ENCODE results near the gene ITGB3. TPM values are rescaled to one million over a fixed set of nuclear protein-coding genes. Genes with fewer than 3 reads are reported as not detected.

Gene ITGB3
- total RNA-seq, 2 donors from 2014 or later, result 5.9 to 19.5 TPM

- DNase-seq (no peak), ATAC-seq (no peak)
- intact Hi-C loops (cut with DNase I), result no loop called here
These were observed 34.0 kb downstream of the ITGB3 start for GRCh38 chr17:47287639-47288038.

- intact Hi-C loops (cut with DNase I), result no loop called here
- DNase-seq (no peak), ATAC-seq (peak in 1 of 2 donors; percentile 49)
These were observed 35.0 kb downstream of the ITGB3 start for GRCh38 chr17:47288531-47289116.

GRCh38 chr17:47289302-47289701, 35.7 kb downstream of the ITGB3 start:
- intact Hi-C loops (cut with DNase I), result no loop called here
- no peak for DNase-seq
- no peak for ATAC-seq

- intact Hi-C loops (cut with DNase I), result no loop called here
- DNase-seq (no peak), ATAC-seq (no peak)
These were observed 37.2 kb downstream of the ITGB3 start for GRCh38 chr17:47290870-47291241.

- DNase-seq (no peak), ATAC-seq (no peak)
- intact Hi-C loops (cut with DNase I), result no loop called here
These were observed 37.7 kb downstream of the ITGB3 start for GRCh38 chr17:47291242-47291873.

DNA sequence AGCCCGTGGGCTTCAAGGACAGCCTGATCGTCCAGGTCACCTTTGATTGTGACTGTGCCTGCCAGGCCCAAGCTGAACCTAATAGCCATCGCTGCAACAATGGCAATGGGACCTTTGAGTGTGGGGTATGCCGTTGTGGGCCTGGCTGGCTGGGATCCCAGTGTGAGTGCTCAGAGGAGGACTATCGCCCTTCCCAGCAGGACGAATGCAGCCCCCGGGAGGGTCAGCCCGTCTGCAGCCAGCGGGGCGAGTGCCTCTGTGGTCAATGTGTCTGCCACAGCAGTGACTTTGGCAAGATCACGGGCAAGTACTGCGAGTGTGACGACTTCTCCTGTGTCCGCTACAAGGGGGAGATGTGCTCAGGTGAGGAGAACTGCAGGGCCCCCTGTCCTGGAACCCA, 38.6 kb downstream of the ITGB3 start:
- intact Hi-C loops (cut with DNase I), result no loop called here
- DNase-seq, result no peak
- ATAC-seq, result no peak

DNA sequence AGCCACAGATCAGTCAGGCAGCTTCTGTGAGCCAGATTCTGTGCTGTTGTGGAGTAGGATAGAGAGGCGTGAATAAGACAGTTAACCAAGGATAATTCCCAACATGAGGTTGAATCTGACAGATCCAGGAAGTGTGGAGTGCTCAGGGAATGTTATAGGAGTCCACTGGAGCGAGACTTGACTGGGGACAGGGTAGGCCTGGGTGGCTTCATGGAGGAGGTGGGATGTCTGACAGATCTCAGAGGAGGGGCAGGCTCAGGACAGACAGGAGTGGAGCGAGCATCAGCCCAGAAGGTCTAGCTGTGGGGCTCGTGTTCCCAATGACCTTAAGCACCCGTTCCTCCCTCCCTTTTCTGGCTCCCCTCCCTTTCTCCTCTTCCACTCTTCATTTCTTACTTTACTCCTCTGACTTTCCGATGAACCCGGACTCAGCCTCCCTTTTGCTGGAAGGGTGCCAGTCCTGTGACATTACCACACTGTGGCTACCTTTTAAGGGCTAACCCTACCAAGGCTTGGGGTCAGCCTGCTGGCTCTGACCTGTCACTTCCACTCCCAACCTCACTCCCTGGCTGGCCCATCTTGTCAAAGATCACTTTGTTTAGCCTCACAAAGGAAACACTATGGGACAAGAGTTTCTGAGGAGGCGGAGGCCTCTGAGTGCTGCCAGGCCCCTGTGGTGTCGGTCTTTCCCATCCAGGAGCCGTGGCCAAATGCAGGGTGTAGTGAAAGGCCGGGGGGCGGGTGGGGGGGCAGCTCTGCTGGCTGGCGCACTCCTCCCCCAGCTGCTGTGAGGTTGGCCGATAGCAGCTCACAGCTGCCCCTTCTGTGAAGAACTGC, 41.6 kb downstream of the ITGB3 start:
- ATAC-seq (peak; percentile 21 to 45), DNase-seq (peak; percentile 43)
- intact Hi-C loops (cut with DNase I), result no loop called here

- intact Hi-C loops (cut with DNase I), result no loop called here
- ATAC-seq, result no peak
- DNase-seq, result no peak
These were observed 42.2 kb downstream of the ITGB3 start for GRCh38 chr17:47295874-47296255.

DNA sequence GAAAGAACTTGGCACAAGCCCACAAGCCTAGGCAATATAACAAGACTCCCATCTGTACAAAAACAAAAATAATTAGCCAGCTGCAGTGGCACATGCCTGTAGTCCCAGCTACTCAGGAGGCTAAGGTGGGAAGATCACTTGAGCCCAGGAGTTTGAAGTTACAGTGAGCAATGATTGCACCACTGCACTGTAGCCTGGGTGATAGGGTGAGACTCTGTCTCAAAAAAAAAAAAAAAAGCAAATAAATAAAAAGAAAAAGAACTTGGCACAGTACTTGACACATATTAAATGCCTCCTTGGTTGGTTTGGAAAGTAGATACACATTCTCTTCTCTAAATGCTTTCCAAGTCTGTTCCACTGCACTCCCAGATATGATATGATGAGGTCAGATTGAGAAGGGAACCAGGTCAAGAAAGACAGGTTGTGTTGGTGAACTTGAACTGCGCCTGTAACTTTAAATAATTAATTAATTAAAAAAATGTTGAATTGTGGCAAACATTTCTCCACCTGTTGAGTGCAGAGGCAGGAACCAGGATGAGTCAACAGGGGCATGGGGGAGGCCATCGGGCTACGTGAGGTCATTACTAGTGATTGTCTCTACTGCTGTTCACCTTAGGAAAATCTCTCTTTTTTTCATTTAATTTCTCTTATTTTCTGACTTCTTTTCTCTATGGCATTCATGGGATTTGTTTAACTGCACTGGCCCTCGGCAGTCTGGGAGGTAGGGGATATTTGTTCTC, 44.2 kb downstream of the ITGB3 start:
- DNase-seq (no peak), ATAC-seq (peak in 1 of 2 donors; percentile 59)
- intact Hi-C loops (cut with DNase I), result no loop called here

DNA sequence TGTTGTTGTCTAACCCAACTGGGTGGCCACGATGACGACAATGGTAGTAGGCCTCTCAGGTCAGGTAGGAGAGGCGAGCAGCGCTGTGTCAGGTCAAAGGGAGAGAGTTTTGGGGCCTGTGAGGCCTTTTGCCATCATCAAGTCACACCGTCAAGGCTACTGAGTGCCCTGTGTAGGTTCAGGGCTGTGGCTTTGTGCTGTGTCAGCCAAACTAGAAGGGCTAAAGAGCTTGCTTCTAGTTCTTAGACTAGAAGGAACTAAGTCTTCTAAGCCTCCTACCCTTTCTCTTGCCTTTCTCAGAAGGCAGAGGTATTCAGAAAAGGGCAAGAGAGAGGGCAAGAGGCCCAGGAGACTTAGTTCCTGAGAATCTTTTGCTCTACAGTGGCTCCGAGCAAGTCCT, 45.1 kb downstream of the ITGB3 start:
- no peak for DNase-seq
- no peak for ATAC-seq
- intact Hi-C loops (cut with DNase I), result no loop called here

- DNase-seq, result no peak
- intact Hi-C loops (cut with DNase I), result no loop called here
- no peak for ATAC-seq
These were observed 45.7 kb downstream of the ITGB3 start for GRCh38 chr17:47299239-47299910.

- intact Hi-C loops (cut with DNase I), result no loop called here
- no peak for ATAC-seq
These were observed 47.1 kb downstream of the ITGB3 start for GRCh38 chr17:47300718-47301117.

GRCh38 chr17:47301161-47301560, 47.5 kb downstream of the ITGB3 start:
- ATAC-seq (no peak), DNase-seq (no peak)
- intact Hi-C loops (cut with DNase I), result no loop called here

More at GRCh38 chr17:47300718-47301117, 47.1 kb downstream of the ITGB3 start:
- DNase-seq, result no peak

GRCh38 chr17:47301831-47302230, 48.2 kb downstream of the ITGB3 start:
- intact Hi-C loops (cut with DNase I), result no loop called here
- no peak for ATAC-seq

DNA sequence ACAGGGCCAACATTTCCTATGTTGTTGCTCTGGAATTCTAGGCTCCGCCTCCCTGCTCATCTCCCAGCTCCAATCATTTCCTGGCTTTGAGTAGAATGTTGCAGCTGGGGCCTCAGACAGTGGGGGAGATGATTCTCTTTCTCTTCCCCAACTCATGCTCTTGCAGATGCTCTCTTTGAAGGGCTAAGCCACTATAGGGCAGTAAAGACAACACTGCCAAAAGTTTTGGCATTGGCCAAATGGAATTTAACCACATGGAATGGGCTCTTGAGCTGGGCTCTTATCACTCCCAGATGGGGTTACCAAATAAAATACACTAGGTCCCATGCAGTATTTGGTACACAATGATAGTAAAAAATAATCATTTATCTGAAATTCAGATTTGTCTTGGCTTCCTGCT, 50.6 kb downstream of the ITGB3 start:
- DNase-seq, result no peak
- intact Hi-C loops (cut with DNase I), result no loop called here
- no peak for ATAC-seq

More at GRCh38 chr17:47301831-47302230, 48.2 kb downstream of the ITGB3 start:
- no peak for DNase-seq

GRCh38 chr17:47305302-47305923, 51.8 kb downstream of the ITGB3 start:
- peak; percentile 70 to 77 for ATAC-seq
- intact Hi-C loops (cut with DNase I), result no loop called here

DNA sequence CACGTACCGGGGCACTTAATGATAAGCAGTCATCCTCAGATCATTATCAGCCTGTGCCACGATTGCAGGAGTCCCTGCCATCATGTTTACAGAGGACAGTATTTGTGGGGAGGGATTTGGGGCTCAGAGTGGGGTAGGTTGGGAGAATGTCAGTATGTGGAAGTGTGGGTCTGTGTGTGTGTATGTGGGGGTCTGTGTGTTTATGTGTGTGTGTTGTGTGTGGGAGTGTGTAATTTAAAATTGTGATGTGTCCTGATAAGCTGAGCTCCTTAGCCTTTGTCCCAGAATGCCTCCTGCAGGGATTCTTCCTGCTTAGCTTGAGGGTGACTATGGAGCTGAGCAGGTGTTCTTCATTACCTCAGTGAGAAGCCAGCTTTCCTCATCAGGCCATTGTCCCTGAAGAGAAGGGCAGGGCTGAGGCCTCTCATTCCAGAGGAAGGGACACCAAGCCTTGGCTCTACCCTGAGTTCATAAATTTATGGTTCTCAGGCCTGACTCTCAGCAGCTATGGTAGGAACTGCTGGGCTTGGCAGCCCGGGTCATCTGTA, 56.6 kb downstream of the ITGB3 start:
- ATAC-seq, result no peak
- intact Hi-C loops (cut with DNase I), result no loop called here

More at GRCh38 chr17:47305302-47305923, 51.8 kb downstream of the ITGB3 start:
- DNase-seq, result no peak

DNA sequence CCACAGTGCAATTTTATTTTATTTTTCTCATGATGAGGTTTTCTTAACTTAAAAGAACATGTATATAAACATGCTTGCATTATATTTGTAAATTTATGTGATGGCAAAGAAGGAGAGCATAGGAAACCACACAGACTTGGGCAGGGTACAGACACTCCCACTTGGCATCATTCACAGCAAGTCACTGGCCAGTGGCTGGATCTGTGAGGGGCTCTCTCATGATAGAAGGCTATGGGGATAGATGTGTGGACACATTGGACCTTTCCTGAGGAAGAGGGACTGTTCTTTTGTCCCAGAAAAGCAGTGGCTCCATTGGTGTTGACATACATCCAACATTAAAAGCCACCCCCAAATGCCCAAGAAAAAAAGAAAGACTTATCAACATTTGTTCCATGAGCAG, 57.8 kb downstream of the ITGB3 start:
- intact Hi-C loops (cut with DNase I), result no loop called here
- no peak for ATAC-seq
- no peak for DNase-seq

More for the DNA sequence above, 56.6 kb downstream of the ITGB3 start:
- DNase-seq, result no peak
